Hepatocyte (in vitro differentiated cells): ENCODE results near the gene DKK1. TPM values are rescaled to one million over a fixed set of nuclear protein-coding genes. Genes with fewer than 3 reads are reported as not detected.

Source experiments
- DNase-seq: peaks from one replicate; pipeline ENCODE4 v3.0.0-alpha.2; 2016; ENCODE audit warnings: low spot score
- H2AFZ ChIP-seq: fragments of 200-600 bp; sonication (generic); 2 replicates; pipeline ENCODE4 v1.6.0; 2016; ENCODE audit warnings: antibody characterized with exemption, mild to moderate bottlenecking
- H3K27ac ChIP-seq: fragments of 200-600 bp; sonication (generic); 2 replicates; pipeline ENCODE4 v1.5.1; 2016; ENCODE audit warnings: mild to moderate bottlenecking
- H3K27me3 ChIP-seq: fragments of 200-600 bp; sonication (generic); 2 replicates; pipeline ENCODE4 v1.6.1; 2016
- H3K36me3 ChIP-seq: fragments of 200-600 bp; sonication (generic); replicated peaks from 2 replicates; pipeline ENCODE4 v1.5.1; 2016; ENCODE audit warnings: low read depth; ENCODE audit not compliant: insufficient read depth
- H3K4me1 ChIP-seq: fragments of 200-600 bp; sonication (generic); 2 replicates; pipeline ENCODE4 v1.5.1; 2016; ENCODE audit warnings: mild to moderate bottlenecking, moderate library complexity; ENCODE audit not compliant: insufficient read depth
- H3K4me2 ChIP-seq: fragments of 200-600 bp; sonication (generic); 2 replicates; pipeline ENCODE4 v1.6.0; 2016
- H3K4me3 ChIP-seq: fragments of 200-600 bp; sonication (generic); 2 replicates; pipeline ENCODE4 v1.5.1; 2016; ENCODE audit warnings: mild to moderate bottlenecking
- H3K79me2 ChIP-seq: fragments of 200-600 bp; sonication (generic); 2 replicates; pipeline ENCODE4 v1.6.0; 2017; ENCODE audit warnings: mild to moderate bottlenecking
- H3K9me2 ChIP-seq: fragments of 200-600 bp; sonication (generic); replicated peaks from 2 replicates; pipeline ENCODE4 v1.6.0; 2017; ENCODE audit warnings: mild to moderate bottlenecking; ENCODE audit not compliant: insufficient read depth
- H3K9me3 ChIP-seq: fragments of 200-600 bp; sonication (generic); 2 replicates; pipeline ENCODE4 v1.5.1; 2016; ENCODE audit warnings: low read depth, mild to moderate bottlenecking
- H4K20me1 ChIP-seq: fragments of 200-600 bp; sonication (generic); 2 replicates; pipeline ENCODE4 v1.6.0; 2016; ENCODE audit warnings: mild to moderate bottlenecking; ENCODE audit not compliant: insufficient read depth, poor library complexity, severe bottlenecking
- CTCF ChIP-seq: fragments of 200-600 bp; sonication (generic); IDR thresholded peaks from 2 replicates; pipeline ENCODE4 v1.5.1; 2016; ENCODE audit warnings: antibody characterized with exemption, mild to moderate bottlenecking; ENCODE audit not compliant: poor library complexity
- EZH2 ChIP-seq: fragments of 200-600 bp; sonication (generic); IDR thresholded peaks from 2 replicates; pipeline ENCODE4 v1.6.1; 2016; ENCODE audit warnings: antibody characterized with exemption, mild to moderate bottlenecking, borderline replicate concordance
- EZH2phosphoT487 ChIP-seq: fragments of 200-600 bp; sonication (generic); IDR thresholded peaks from one replicate; pipeline ENCODE4 v1.6.1; 2018; ENCODE audit warnings: antibody characterized with exemption, mild to moderate bottlenecking, low read depth, moderate library complexity; ENCODE audit not compliant: unreplicated experiment, severe bottlenecking
- WGBS: methylation state at CpG from one replicate; pipeline ENCODE4 v1.1.6; 2016; ENCODE audit warnings: low lambda C conversion rate; ENCODE audit errors: missing lambda C conversion rate; 5-methylcytosine and 5-hydroxymethylcytosine counted together
- polyA plus RNA-seq: library from polyadenylated mRNA; unstranded; fragments of >200 nt; fragmentation: Nextera tagmentation; extraction: Ambion mirVana; gene quantifications from 2 replicates; pipeline ENCODE4 v1.2.1, GENCODE V29; 2016
- total RNA-seq: library from RNA; depleted of rRNA; stranded (reverse); fragments of >200 nt; gene quantifications from 2 replicates; pipeline ENCODE4 v1.2.3, GENCODE V29; 2014

Gene DKK1
- total and polyA plus RNA-seq, 2 experiments from 2014 or later = 40.3 to 62.4 TPM

DNA sequence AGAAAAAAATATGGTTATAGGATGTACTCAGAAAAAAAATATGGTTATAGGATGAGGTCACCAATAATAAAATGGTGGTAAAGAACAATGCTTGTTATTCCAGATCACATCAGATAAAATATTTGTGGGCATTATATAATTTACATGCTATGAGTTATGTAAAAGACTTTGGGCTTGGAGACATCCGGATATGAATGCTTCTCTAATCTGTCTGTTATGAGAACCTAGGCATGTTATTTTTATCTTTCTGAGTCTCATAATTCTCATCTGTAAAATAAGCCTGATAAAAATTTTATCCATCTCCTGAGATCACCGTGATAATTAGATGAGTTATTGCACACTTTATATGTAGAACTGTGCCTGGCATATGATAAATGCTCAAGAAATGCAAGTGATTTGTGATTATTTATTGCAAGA, 37.8 kb downstream of the DKK1 start:
- Histone ChIP-seq H3K79me2 (no peaks in the 10 kb centered on the region), H3K9me3 (no peaks in the 10 kb centered on the region), H3K36me3 (no peaks in the 10 kb centered on the region), H3K4me1 (peaks cover 8% of the 10 kb centered on the region), H3K9me2 (peaks cover 2% of the 10 kb centered on the region), H3K27ac (no peak overlapping the region), H4K20me1 (no peaks in the 10 kb centered on the region), H3K4me3 (no peak overlapping the region), H3K4me2 (no peak overlapping the region), H2AFZ (no peak overlapping the region), H3K27me3 (no peaks in the 10 kb centered on the region)
- DNase-seq = no peak
- no peak for TF ChIP-seq CTCF
- no peak for TF ChIP-seq EZH2phosphoT487
- no peak for TF ChIP-seq EZH2
- WGBS = 72% methylated on average over 2 of the region's 2 CpGs

- 80% methylated on average over 2 of the region's 2 CpGs for WGBS
- TF ChIP-seq EZH2phosphoT487 = no peak
- no peak for TF ChIP-seq CTCF
- no peak for TF ChIP-seq EZH2
Observed at GRCh38 chr10:52353205-52353604, 39.1 kb downstream of the DKK1 start.

DNA sequence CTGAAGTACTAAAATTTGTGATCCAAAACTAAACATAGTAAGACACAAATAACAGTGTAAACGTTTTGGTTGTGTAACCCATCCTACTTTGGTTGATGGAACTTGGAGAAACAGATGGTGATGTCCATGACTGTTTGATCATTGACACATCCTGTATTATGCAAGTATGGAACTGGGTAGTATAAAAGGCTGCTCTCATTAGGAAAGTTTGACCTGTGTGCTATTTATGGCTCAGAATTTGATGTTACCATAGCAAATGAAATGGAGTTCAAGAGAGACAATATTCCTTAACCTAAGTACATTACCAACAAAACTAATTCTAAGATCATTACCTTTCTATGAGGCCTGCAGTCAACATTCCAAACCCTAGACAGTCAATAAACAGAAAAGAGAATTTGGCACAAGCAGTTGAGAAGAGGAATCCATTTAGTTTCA, 39.9 kb downstream of the DKK1 start:
- H3K9me3 ChIP-seq = no peaks in the 10 kb centered on the region
- peaks cover 9% of the 10 kb centered on the region for H3K4me1 ChIP-seq
- no peak for DNase-seq
- H3K4me2 ChIP-seq = no peak overlapping the region
- no peak overlapping the region for H3K4me3 ChIP-seq
- no peak overlapping the region for H3K27ac ChIP-seq
- TF ChIP-seq EZH2phosphoT487 (no peak), CTCF (no peak), EZH2 (no peak)
- H3K79me2 ChIP-seq = no peaks in the 10 kb centered on the region
- 32% methylated on average over 1 of the region's 1 CpG for WGBS
- H3K36me3 ChIP-seq = no peaks in the 10 kb centered on the region
- no peak overlapping the region for H2AFZ ChIP-seq
- peaks cover 2% of the 10 kb centered on the region for H3K9me2 ChIP-seq
- H4K20me1 ChIP-seq = no peaks in the 10 kb centered on the region
- H3K27me3 ChIP-seq = no peaks in the 10 kb centered on the region

More at GRCh38 chr10:52353205-52353604, 39.1 kb downstream of the DKK1 start:
- H3K9me3 ChIP-seq = no peaks in the 10 kb centered on the region
- H3K4me1 ChIP-seq = peaks cover 9% of the 10 kb centered on the region
- DNase-seq = no peak
- no peaks in the 10 kb centered on the region for H3K79me2 ChIP-seq
- no peak overlapping the region for H2AFZ ChIP-seq
- no peak overlapping the region for H3K4me3 ChIP-seq
- H3K27ac ChIP-seq = no peak overlapping the region
- no peak overlapping the region for H3K4me2 ChIP-seq
- H3K36me3 ChIP-seq = no peaks in the 10 kb centered on the region
- H3K27me3 ChIP-seq = no peaks in the 10 kb centered on the region
- H4K20me1 ChIP-seq = no peaks in the 10 kb centered on the region
- H3K9me2 ChIP-seq = peaks cover 2% of the 10 kb centered on the region

GRCh38 chr10:52357971-52358370, 43.9 kb downstream of the DKK1 start:
- Histone ChIP-seq H3K4me2 (no peak overlapping the region), H3K36me3 (no peaks in the 10 kb centered on the region), H4K20me1 (no peaks in the 10 kb centered on the region), H3K9me3 (no peaks in the 10 kb centered on the region), H3K4me1 (peaks cover 9% of the 10 kb centered on the region), H3K79me2 (no peaks in the 10 kb centered on the region), H3K27ac (no peak overlapping the region), H2AFZ (no peak overlapping the region), H3K4me3 (no peak overlapping the region), H3K27me3 (no peaks in the 10 kb centered on the region), H3K9me2 (no peaks in the 10 kb centered on the region)
- 38% methylated on average over 2 of the region's 2 CpGs for WGBS
- no peak for DNase-seq
- TF ChIP-seq EZH2 = no peak
- TF ChIP-seq EZH2phosphoT487 = no peak
- no peak for TF ChIP-seq CTCF
